Stomach (tissue), 9 donors: ENCODE measurements around the gene FTO. TPM values are rescaled to one million over a fixed set of nuclear protein-coding genes. Genes with fewer than 3 reads are reported as not detected.

Experiments used
- DNase-seq, 2 donors: peaks; one replicate each; pipeline versions ENCODE4 v3.0.0 to v3.0.0-alpha.2; 2013 to 2019
- H3K27ac ChIP-seq, 5 donors: fragments of 200-600 bp in 4 of 5; sonication (generic) in 4 of 5; one replicate each; pipeline ENCODE4 v1.5.1; 2013 to 2019; ENCODE audit warnings: mild to moderate bottlenecking in 1 of 5, moderate library complexity in 1 of 5
- H3K27me3 ChIP-seq, 3 donors: fragments of 200-600 bp; sonication (generic); one replicate each; pipeline ENCODE4 v1.5.1; 2017 to 2019; ENCODE audit warnings: mixed run types in 1 of 3
- H3K36me3 ChIP-seq, 4 donors: fragments of 200-600 bp; sonication (generic); 1 replicate in 3 of 4; 2 replicates in 1 of 4; pipeline ENCODE4 v1.5.1; 2016 to 2019
- H3K4me1 ChIP-seq, 4 donors: fragments of 200-600 bp; sonication (generic); one replicate each; pipeline ENCODE4 v1.5.1; 2016 to 2019
- H3K4me3 ChIP-seq, 4 donors: fragments of 200-600 bp; sonication (generic) in 3 of 4; one replicate each; pipeline ENCODE4 v1.5.1; 2016 to 2019; ENCODE audit warnings: mild to moderate bottlenecking in 1 of 4
- H3K9me3 ChIP-seq, 4 donors: fragments of 200-600 bp; sonication (generic); one replicate each; pipeline ENCODE4 v1.5.1; 2016 to 2019
- EP300 ChIP-seq: sonication (generic); formaldehyde crosslinking; IDR thresholded peaks from one replicate; pipeline ENCODE4 v1.6.1; 2017; ENCODE audit warnings: antibody characterized with exemption
- POLR2A ChIP-seq, 4 donors: fragments of 450-650 bp; IDR thresholded peaks; one replicate each; pipeline ENCODE4 v1.6.1; 2016; ENCODE audit warnings: antibody characterized with exemption in 4 of 4, control low read depth in 2 of 4, mild to moderate bottlenecking in 1 of 4, moderate library complexity in 1 of 4
- POLR2AphosphoS5 ChIP-seq, 3 donors: sonication (generic); formaldehyde crosslinking; IDR thresholded peaks; one replicate each; pipeline ENCODE4 v1.6.1; 2016; ENCODE audit warnings: antibody characterized with exemption in 3 of 3
- WGBS, 5 donors: extraction: QIAGEN DNeasy Blood & Tissue Kit in 3 of 5; methylation state at CpG; one replicate each; pipeline versions ENCODE4 v1.1.5 to v1.1.7; 2013 to 2018; 5-methylcytosine and 5-hydroxymethylcytosine counted together
- intact Hi-C: fragments of 100-400 bp; cut with DNase I; formaldehyde crosslinking; loops from one replicate; pipeline ENCODE4 v1.15.1; 2023; ENCODE audit warnings: low total_unique reads
- polyA plus RNA-seq, 3 donors: library from polyadenylated mRNA; stranded (reverse); fragments of 200-250 nt; gene quantifications; one replicate each; pipeline ENCODE4 v1.2.3, GENCODE V29; 2013
- total RNA-seq, 5 donors: library from RNA; depleted of rRNA; stranded (reverse); fragments of >200 nt; gene quantifications; one replicate each; pipeline versions ENCODE4 v1.1.0 to v1.2.3, GENCODE V29; 2014 to 2016
- TF ChIP-seq, protein P1 (sequence below), 7 experiments: fragments of 450-650 bp in 4 of 7; fragments of 200-600 bp in 3 of 7; sonication (generic) in 3 of 7; IDR thresholded peaks; one replicate each; pipeline ENCODE4 v1.5.1; 2016 to 2019; ENCODE audit warnings: antibody characterized with exemption in 7 of 7, control low read depth in 2 of 7, mild to moderate bottlenecking in 1 of 7
- donor health status: healthy with polysubstance abuse.
- donor health status: Bipolar disorder and iron deficiency.
- donor health status: healthy.

Gene FTO
- total and polyA plus RNA-seq, 8 donors = 9.3 to 88.7 (median 24.6) TPM

DNA sequence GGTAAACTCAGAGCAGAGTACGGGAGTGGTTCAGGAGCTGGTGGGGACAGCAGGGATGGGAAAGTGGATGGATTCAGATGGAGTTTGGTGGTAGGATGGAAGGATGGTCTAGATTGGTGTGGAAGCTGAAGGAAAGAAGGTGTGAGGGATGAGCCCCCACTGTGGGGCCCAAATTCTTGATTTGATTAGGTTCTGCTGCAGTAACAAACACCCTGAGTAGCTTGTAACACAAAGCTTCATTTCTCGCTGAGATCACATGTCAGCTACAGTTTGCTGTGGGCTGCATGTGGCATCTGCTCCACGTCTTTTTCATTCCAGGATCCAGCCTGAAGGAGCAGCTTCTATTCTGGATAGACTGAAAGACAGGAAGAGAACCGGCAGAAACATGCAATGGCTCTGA is 438.8 kb downstream of the FTO start:
- Histone ChIP-seq H3K4me1 (no peaks in the 10 kb centered on the region), H3K4me3 (no peak overlapping the region), H3K27ac (no peak overlapping the region), H3K27me3 (peaks cover 0 to 6% (median 0%) of the 10 kb centered on the region in 3 donors), H3K9me3 (peaks cover 0 to 6% (median 0%) of the 10 kb centered on the region in 4 donors), H3K36me3 (no peaks in the 10 kb centered on the region)
- TF ChIP-seq POLR2A (IDR thresholded peaks at IDR 0.05) (no peak), POLR2AphosphoS5 (IDR thresholded peaks at IDR 0.05) (no peak), EP300 (no peak)
- TF ChIP-seq, protein P1, sequence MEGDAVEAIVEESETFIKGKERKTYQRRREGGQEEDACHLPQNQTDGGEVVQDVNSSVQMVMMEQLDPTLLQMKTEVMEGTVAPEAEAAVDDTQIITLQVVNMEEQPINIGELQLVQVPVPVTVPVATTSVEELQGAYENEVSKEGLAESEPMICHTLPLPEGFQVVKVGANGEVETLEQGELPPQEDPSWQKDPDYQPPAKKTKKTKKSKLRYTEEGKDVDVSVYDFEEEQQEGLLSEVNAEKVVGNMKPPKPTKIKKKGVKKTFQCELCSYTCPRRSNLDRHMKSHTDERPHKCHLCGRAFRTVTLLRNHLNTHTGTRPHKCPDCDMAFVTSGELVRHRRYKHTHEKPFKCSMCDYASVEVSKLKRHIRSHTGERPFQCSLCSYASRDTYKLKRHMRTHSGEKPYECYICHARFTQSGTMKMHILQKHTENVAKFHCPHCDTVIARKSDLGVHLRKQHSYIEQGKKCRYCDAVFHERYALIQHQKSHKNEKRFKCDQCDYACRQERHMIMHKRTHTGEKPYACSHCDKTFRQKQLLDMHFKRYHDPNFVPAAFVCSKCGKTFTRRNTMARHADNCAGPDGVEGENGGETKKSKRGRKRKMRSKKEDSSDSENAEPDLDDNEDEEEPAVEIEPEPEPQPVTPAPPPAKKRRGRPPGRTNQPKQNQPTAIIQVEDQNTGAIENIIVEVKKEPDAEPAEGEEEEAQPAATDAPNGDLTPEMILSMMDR (IDR thresholded peaks at IDR 0.05) = no peak
- 64 to 92% (median 81%) methylated on average over 4 of the region's 4 CpGs for WGBS, 5 donors
- DNase-seq = no peak
- intact Hi-C loops = no loop called here

DNA sequence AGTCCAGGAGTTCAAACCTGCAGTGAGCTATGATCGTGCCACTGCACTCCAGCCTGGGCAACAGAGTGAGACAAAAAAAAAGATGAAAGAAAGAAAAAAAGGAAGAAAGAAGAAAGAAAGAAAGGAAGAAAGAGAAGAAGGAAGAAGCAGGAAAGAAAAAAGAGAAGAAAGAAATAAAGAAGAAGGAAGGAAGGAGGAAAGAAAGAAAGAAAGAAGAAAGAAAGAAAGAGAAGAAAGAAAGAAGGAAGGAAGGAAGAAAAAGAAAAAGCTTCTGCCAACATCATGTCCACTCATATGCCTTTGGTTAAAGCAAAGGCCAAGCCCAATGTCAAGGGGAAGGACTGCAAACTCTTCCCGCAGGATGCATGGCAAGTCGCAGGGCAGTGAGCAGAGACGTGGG is 439.5 kb downstream of the FTO start:
- Histone ChIP-seq H3K36me3 (no peaks in the 10 kb centered on the region), H3K9me3 (no peaks in the 10 kb centered on the region), H3K27me3 (peaks cover 0 to 6% (median 0%) of the 10 kb centered on the region in 3 donors), H3K27ac (no peak overlapping the region), H3K4me1 (no peaks in the 10 kb centered on the region), H3K4me3 (no peak overlapping the region)
- TF ChIP-seq POLR2AphosphoS5 (IDR thresholded peaks at IDR 0.05) (no peak), EP300 (no peak), POLR2A (IDR thresholded peaks at IDR 0.05) (no peak)
- TF ChIP-seq, protein P1 (IDR thresholded peaks at IDR 0.05) = no peak
- intact Hi-C loops = no loop called here
- 86 to 92% (median 89%) methylated on average over 4 of the region's 4 CpGs for WGBS, 5 donors
- no peak for DNase-seq

DNA sequence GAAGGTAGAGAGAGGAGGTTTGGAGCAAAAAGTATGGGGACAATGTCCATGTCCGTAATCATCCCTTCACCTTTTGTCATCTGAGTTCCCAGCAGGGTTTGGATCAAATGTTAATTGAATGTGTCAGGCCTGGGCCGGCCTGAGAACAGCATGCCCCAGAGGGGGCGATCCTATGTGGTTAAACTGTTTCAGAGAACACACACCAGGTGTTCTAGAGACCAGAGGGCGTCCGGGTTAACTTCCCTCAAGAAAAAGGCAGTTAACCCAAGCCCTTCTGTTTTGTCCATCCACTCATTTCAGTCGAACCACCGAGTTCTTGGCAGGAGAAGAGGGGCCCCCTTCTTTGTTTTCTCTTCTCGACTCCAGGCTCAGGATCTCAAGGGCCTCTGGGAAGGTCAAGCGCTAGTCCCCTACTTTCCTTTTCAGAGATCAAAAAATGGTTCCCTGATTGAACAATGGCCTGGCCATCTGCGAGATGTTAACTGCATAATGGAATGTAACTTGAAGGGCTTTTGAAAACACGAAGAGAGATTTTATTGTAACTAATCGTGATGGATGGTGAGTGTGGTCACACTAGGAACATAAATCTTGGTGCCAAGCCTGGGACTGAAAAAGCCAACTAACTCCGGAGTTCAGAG is 440.1 kb downstream of the FTO start:
- intact Hi-C loops = no loop called here
- TF ChIP-seq, protein P1 (IDR thresholded peaks at IDR 0.05) = no peak
- TF ChIP-seq POLR2AphosphoS5 (IDR thresholded peaks at IDR 0.05) = no peak
- no peak for TF ChIP-seq EP300
- no peak for TF ChIP-seq POLR2A (IDR thresholded peaks at IDR 0.05)

DNA sequence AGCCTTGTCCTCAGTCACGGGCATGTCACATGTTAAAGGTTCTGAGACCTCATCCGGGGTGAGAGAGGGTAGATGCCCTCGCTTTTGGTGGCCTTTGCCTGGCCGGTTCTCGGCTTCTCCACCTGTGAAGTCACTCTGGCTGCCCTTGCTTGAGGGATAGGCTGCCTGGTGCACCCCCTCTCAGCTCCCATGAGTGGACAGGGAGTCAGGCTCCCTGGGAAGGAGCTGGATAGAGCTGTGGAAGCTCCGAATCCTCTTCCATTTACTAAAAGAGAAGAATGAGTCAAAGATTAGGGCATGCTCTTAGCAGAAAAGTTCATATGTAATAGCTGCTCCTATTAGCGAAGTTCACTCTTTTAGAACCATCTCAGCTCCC is 440.6 kb downstream of the FTO start:
- WGBS, 5 donors = 74 to 89% (median 82%) methylated on average over 5 to 7 of the region's 7 CpGs
- no peak for TF ChIP-seq EP300
- no peak for TF ChIP-seq POLR2AphosphoS5 (IDR thresholded peaks at IDR 0.05)
- TF ChIP-seq, protein P1 (IDR thresholded peaks at IDR 0.05) = no peak
- TF ChIP-seq POLR2A (IDR thresholded peaks at IDR 0.05) = no peak
- Histone ChIP-seq H3K27me3 (peaks cover 0 to 4% (median 0%) of the 10 kb centered on the region in 3 donors), H3K4me3 (no peak overlapping the region), H3K36me3 (no peaks in the 10 kb centered on the region), H3K9me3 (no peaks in the 10 kb centered on the region), H3K27ac (no peak overlapping the region), H3K4me1 (no peaks in the 10 kb centered on the region)
- DNase-seq = no peak
- intact Hi-C loops = no loop called here

More for the DNA sequence above, 440.1 kb downstream of the FTO start:
- no peak overlapping the region for H3K4me3 ChIP-seq
- WGBS, 5 donors = 46 to 55% (median 52%) methylated on average over 13 of the region's 13 CpGs
- DNase-seq = no peak
- H3K27me3 ChIP-seq = peaks cover 0 to 6% (median 0%) of the 10 kb centered on the region in 3 donors
- no peaks in the 10 kb centered on the region for H3K36me3 ChIP-seq
- no peaks in the 10 kb centered on the region for H3K9me3 ChIP-seq
- H3K4me1 ChIP-seq = no peaks in the 10 kb centered on the region
- H3K27ac ChIP-seq = no peak overlapping the region
